ENCODE data around the gene UNKL.

The UNKL gene

DNA sequence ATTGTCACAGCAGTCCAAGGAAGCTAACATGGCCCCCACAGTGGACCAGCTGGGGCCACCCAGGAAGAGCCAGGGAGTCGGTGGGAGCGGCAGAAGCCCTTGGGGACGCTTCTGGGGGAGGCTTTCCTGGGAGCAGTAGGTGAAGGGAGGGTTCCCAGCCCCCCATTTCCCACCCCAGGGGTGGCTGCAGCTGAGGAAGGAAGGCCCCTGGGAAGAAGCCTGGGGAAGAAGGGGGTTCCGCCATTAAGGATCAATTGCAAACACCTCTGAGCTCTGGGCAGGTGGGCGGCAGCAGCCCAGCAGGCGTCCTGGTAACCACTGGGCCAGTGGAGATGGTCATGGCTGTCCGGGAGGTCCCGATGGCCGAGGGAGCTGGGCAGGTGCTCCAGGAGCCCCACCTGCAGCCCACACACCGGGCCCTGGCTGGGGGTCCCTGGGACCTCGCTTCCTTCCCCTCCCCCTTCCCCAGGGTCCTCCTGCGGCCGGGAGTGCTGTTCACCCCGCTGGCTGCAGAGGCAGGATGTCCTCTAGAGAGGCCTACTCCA, 15.8 kb upstream of the UNKL start:
- TF ChIP-seq, protein P1, sequence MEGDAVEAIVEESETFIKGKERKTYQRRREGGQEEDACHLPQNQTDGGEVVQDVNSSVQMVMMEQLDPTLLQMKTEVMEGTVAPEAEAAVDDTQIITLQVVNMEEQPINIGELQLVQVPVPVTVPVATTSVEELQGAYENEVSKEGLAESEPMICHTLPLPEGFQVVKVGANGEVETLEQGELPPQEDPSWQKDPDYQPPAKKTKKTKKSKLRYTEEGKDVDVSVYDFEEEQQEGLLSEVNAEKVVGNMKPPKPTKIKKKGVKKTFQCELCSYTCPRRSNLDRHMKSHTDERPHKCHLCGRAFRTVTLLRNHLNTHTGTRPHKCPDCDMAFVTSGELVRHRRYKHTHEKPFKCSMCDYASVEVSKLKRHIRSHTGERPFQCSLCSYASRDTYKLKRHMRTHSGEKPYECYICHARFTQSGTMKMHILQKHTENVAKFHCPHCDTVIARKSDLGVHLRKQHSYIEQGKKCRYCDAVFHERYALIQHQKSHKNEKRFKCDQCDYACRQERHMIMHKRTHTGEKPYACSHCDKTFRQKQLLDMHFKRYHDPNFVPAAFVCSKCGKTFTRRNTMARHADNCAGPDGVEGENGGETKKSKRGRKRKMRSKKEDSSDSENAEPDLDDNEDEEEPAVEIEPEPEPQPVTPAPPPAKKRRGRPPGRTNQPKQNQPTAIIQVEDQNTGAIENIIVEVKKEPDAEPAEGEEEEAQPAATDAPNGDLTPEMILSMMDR (IDR thresholded peaks at IDR 0.05; ENCODE audit: control insufficient read depth, extremely low read depth, insufficient read depth) = no peak
- DNase-seq (ENCODE audit: low read depth) = no peak
- no peak overlapping the region for H3K4me3 ChIP-seq (ENCODE audit: low read depth, low read length)

DNA sequence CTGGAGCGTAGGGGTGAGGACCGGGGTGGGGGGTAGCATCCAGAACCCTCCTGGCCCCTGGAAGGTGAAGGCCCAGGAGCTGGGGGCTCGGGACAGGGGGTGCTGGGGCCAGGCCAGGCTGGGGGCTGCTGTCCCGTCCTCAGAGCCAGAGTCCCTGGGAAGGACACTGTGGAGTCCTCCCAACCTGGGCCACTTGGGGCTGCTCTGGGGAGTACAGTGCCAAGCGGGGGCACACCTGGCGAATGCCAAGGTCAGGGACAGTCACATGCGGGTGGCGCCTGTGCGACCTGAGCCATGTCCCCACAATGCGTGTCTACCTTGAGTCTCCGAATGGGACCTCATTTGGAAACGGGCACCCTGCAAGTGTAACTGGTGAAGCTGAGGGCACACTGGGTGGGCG, 15.1 kb upstream of the UNKL start:
- TF ChIP-seq, protein P1 (IDR thresholded peaks at IDR 0.05; ENCODE audit: control insufficient read depth, extremely low read depth, insufficient read depth) = no peak
- no peak overlapping the region for H3K4me3 ChIP-seq (ENCODE audit: low read depth, low read length)
- no peak for DNase-seq (ENCODE audit: low read depth)

DNA sequence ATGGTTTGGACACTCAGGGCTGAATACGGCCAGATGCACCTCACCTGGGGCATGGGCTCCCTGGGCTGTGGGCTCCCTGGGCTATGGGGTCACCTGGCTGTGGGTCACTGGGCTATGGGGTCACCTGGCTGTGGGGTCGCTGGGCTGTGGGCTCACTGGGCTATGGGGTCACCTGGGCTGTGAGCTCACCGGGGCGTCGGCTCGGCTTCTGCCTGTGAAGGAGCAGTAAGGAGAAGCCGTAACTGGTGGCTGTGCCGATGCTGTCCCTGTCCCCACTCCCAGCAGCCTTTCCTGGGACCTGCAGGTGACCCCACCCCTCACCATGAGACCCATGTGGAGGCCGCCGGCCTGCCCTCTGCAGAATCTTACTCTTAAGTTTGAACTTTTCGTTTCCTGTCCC, 14.5 kb upstream of the UNKL start:
- no peak for DNase-seq (ENCODE audit: low read depth)
- H3K4me3 ChIP-seq (ENCODE audit: low read depth, low read length) = no peak overlapping the region
- TF ChIP-seq, protein P1 (IDR thresholded peaks at IDR 0.05; ENCODE audit: control insufficient read depth, extremely low read depth, insufficient read depth) = no peak

DNA sequence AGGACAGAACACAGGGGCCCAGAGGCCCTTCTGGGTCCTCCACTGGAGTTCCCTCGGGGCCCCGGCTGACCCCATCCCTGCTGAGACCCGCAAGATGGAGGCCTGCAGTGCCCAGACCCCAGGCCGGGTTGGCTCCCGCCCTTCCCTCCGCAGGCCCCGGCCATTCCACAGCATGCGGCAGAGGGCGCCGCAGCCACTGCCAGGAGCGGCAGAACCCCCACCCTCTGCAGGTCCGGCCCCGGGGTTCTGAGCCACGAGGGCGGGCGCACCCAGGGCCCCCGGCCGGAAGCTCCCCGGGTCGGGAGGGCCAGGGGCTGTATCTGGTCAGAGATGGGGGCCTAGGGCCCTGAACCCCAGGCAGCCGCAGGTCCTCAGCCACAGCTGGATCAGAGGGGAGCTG, 14.0 kb upstream of the UNKL start:
- H3K4me3 ChIP-seq (ENCODE audit: low read depth, low read length) = no peak overlapping the region
- TF ChIP-seq, protein P1 (IDR thresholded peaks at IDR 0.05; ENCODE audit: control insufficient read depth, extremely low read depth, insufficient read depth) = no peak
- no peak for DNase-seq (ENCODE audit: low read depth)

DNA sequence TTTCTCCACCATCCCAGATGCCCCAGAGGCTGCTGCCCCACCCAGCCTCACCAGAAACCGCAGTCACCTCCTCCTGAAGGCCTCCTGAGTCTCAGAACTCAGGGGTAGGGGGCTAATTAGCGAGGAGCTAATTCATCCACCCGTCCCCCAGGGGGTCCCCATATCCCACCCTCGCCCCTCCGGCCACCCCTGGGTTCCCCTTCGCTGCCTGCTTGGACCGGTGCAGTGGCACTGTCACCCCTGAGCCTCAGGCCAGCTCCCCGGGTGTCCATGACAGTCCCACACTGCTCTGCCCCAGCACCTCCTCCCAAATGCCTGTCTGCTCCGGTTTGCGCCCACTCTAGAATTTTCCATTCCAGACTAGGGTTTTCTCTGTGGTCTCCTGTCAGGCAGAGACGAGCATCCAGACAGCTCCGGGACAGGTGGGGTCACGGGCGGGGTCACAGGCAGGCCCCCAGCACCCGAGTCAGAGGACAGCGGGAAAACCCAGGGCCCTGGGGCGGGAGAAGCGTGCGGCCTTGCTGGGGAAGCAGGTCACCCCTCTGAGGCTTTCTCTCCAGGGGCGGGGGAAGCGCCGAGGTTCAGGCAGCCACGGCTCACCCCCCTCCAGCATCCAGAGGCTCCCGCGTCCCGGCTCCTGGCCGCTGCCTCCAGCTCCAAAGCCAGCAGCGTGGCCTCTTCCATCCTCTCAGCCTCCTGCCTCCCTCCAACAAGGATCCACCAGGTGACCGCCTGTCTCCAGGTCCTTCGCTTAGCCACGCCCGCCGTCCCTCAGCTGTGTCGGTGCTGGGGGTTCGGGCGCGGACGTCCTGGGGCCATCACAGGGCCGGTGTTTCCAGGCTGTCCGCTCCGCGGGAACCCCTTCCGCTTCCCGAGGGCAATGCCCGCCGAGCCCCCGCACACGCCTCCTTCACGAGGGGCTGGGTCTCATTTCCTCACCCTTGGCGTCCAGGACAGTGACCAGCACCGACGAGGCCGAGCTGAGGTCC, 13.3 kb upstream of the UNKL start:
- TF ChIP-seq, protein P1 (IDR thresholded peaks at IDR 0.05; ENCODE audit: control insufficient read depth, extremely low read depth, insufficient read depth) = no peak
- DNase-seq (ENCODE audit: low read depth) = no peak
- no peak overlapping the region for H3K4me3 ChIP-seq (ENCODE audit: low read depth, low read length)

DNA sequence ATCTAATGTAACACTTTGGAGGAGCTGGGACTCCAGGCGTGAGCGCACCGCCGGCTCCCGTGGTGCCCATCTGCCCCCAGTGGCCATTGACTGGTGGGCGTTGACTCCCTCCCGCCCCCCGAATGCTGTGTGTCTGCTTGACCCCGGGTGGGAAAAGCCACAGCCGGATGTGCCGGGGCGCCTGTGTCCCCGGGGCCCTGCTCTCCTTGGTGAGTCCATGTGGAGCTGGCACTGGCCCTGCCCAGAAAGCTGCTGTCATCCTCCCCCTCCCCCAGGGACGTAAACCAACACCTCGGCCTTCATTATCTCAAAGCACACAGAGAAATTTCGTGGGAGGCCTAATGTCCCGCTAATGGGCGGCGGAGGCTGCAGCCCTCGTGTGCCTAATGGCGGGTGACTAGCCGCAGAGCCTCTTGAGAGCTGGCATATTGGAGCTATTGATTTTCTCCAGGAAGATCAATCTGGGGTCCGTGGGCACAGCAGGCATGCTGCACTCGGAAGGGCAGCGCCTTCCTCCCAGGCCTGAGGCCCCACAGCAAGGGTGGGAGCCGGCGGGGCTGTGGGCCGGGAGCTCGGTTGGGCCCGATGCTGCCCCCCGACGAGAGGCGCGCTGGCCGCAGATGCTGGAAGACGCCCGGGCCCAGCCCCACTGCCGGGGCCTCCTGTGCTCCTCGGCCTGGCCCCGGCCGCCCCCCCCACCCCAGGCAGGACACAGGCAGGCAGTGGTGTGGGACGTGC, 12.4 kb upstream of the UNKL start:
- H3K4me3 ChIP-seq (ENCODE audit: low read depth, low read length) = no peak overlapping the region
- DNase-seq (ENCODE audit: low read depth) = no peak
- TF ChIP-seq, protein P1 (IDR thresholded peaks at IDR 0.05; ENCODE audit: control insufficient read depth, extremely low read depth, insufficient read depth) = no peak
